HG03571 (cell line): Measurements from ENCODE around the gene FDX1.

Source experiments
- ATAC-seq: cut with Tn5 transposase; IDR thresholded peaks from one replicate; pipeline ENCODE4 v1.9.1; 2021; ENCODE audit not compliant: unreplicated experiment

Gene FDX1

DNA sequence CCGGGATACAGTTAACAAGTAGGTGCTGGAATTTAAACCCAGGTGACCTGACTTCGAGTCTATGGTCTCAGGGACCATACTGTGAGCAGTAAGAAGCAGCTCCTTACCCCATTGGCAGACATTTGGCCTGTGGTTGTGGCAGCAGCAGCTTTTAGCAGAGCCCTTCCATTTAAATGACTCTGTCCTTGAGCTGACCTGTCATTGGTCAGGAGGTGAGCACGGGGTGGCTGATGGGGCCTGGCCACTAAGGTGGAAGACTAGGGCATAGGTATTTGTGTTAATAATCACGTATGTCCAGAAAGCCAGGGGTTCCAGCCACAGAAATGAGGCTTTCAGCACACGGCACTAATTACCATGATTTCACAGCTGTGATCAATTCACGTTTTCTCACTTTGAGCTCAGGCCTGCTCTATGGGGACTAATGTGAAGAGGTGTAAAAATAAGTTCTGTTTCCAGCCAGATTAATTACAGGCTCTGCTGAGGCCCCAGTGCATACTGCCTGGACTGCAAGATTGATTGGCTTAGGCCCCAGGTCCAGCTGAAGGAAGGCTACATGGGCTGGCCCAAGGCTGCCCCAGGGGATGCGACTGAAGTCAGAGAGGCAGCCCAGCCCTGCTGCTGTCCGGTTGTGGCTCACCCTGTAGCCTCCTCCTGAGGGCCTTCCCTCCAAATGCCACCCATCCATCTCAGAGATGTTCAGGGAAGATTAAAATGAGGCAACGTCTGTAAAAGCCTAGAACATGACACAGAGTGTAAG, 76.0 kb downstream of the FDX1 start:
- no peak for ATAC-seq

DNA sequence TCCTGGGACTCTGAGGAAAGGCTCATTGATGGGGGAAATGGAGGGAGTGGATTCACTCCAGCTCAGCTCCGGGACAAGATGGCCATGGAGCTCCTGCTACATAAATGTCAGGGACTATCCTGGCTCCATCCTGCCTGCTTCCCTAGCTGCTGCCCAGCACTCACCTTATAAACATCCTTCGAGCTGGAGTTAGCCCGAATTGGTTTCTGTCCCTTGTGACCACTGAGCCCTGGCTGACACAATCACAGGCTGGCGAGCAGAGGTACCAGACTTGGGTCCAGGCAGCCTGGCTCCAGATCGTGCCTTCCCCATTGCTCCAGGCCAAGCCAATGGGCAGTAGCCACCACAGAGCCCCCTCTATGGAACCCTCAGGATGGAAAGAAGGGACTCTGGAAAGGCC, 77.6 kb downstream of the FDX1 start:
- no peak for ATAC-seq

DNA sequence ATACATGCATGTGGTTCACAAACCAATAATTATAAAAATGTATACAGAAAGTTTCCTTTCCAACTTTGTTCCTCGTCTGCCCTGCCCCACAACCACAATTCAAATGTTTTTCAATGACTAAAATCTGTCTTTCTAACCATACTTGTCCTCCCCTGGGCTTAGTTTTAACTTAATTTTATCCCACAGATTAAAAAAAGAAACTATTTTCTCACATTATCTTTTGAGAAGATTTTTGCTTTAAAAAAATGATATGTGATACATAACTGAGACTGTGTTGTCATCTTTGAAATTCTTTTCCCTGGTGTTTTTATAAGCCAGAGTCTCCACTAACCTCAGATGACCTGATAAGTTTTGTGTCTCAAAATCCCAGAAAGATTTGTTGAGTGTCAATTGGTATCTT, 79.0 kb downstream of the FDX1 start:
- no peak for ATAC-seq

DNA sequence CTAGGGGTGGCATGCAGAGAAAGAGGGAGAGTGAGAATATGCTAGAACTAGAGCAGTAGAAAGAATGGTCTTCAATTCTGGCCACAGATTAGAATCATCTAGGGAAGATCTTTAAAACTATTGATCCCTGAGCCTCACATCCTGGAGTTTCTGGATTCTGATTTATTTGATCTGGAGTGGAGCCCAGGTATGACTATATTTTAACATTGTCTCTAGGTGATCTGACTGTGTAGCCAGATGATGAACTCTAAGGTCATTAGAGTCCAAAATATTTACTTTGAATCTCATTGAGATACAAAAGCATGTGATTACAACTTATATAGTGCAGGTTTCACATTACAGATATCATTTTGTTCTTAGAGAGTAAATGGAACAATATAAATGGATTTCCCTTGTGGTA, 79.7 kb downstream of the FDX1 start:
- no peak for ATAC-seq

DNA sequence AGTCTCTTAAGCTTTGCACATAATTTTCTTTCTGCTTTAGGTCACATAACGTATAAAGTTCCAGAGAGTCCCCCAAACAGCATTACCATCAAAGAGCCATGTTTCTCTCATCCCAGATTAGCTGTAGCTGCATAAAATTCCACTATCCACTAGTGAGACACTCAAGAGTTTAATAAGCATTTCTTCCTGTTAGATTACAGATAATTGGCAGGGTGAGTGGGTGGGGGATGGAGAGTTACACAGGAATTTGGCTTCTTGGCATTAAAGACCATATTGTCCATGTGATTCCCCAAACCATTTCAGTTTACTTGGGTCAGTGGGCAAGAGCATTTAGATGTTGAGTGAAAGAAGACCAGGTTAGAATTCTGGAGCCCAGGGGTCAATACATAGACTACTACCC, 82.3 kb downstream of the FDX1 start:
- ATAC-seq, result no peak

DNA sequence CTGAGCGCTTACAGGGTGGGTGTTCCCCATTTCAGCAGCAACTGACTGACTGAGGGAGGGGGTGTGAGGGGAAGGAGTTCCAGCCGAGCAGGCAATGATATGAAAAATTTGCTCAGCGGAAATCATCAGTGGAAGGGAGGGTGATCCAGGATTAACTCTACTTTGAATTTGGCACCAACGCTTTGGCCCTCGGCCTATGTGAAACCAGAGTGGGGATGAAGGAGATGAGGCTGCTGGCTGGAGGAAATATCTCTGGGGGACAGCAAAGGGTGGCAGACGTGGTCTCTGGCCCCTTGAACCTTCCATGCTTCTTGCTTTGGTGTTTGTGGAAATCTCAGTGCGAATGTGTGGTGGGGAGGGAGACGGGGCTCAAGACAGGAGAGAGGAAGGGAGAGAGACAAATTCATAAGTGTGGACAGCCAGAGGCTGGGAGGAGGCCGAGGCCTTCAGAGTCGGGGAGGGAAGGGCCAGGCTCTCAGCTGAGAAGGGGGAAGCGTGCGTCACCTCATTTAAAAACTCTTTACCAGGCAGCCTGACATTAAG, 83.6 kb downstream of the FDX1 start:
- no peak for ATAC-seq

DNA sequence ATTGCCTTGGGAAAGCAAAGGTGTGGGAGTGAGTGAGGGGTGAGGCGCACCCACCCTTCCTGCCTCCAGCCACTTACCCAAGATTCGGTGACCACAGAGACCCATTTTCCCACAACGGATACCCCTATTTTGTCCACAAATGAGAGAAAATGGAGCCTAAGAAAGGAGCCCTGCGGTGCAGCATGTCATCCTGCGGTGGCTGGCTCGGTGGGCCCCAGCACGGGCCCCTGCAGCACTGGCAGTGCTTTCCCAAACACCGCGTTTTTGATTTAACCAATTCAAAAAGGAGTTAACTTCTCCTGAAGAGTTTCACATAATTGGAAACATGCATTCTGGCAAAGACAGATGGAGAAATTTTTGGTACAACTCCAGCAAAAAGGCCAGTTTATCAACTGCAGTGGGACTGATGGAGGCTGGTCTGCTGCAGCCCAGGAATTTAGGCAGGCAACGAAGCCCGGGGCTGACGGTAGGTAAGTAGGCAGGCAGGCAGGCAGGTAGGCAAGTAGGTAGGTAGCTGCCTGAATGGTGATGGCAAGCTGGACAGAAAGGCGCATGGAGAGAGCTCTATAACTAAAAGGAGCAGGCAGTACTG, 84.2 kb downstream of the FDX1 start:
- ATAC-seq, result no peak
